ENCODE results near the gene BPIFB4.
"Not testable (repeated sequence)": the region's sequence is repeated elsewhere in the genome, so short reads cannot be mapped to it uniquely, and the experiment has no call there.

DNA sequence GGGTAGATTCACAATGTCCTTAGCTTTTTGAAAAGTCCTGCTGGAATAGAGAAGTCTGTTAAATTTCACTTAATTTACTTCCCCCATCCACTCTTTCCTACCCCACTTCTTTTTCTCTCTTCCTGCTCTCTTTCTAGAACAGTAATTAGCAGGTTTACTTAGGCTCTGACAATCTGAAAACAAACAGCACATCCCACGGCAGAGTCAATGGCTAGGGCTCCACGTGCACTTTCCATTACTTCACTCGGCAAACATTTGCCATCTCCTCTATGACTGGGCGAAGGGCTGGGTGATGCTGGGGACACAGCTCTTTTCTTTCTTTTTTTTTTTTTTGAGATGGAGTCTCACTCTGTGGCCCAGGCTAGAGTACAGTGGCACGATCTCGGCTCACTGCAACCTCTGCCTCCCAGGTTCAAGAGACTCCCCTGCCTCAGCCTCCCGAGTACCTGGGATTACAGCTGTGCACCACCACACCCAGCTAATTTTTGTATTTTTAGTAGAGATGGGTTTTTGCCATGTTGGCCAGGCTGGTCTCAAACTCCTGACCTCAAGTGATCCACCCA is 26.7 kb downstream of the BPIFB4 start:
- TF ChIP-seq, protein P1, sequence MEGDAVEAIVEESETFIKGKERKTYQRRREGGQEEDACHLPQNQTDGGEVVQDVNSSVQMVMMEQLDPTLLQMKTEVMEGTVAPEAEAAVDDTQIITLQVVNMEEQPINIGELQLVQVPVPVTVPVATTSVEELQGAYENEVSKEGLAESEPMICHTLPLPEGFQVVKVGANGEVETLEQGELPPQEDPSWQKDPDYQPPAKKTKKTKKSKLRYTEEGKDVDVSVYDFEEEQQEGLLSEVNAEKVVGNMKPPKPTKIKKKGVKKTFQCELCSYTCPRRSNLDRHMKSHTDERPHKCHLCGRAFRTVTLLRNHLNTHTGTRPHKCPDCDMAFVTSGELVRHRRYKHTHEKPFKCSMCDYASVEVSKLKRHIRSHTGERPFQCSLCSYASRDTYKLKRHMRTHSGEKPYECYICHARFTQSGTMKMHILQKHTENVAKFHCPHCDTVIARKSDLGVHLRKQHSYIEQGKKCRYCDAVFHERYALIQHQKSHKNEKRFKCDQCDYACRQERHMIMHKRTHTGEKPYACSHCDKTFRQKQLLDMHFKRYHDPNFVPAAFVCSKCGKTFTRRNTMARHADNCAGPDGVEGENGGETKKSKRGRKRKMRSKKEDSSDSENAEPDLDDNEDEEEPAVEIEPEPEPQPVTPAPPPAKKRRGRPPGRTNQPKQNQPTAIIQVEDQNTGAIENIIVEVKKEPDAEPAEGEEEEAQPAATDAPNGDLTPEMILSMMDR (conservative IDR thresholded peaks at IDR 0.05 in 1 of 2, IDR thresholded peaks at IDR 0.05 in 1 of 2; ENCODE audit: low read depth in 1 of 2, low read length in 2 of 2): not testable (repeated sequence)
- not testable (repeated sequence) for TF ChIP-seq EZH2 (IDR thresholded peaks at IDR 0.05; ENCODE audit: low read length, missing control alignments)

Data from fibroblast of lung (primary cell).